H7 (cell line): ENCODE results near the gene ANKH. TPM values are rescaled to one million over a fixed set of nuclear protein-coding genes. Genes with fewer than 3 reads are reported as not detected.

Experiments used
- DNase-seq: peaks from one replicate; pipeline ENCODE4 v3.0.0; 2012
- H3K27me3 ChIP-seq: 2 replicates; pipeline ENCODE4 v1.6.0; 2011; ENCODE audit warnings: mild to moderate bottlenecking, low read length; ENCODE audit not compliant: control insufficient read depth, insufficient read depth
- H3K36me3 ChIP-seq: replicated peaks from 2 replicates; pipeline ENCODE4 v1.5.1; 2011; ENCODE audit warnings: low read length; ENCODE audit not compliant: control insufficient read depth, insufficient read depth
- H3K4me3 ChIP-seq: 2 replicates; pipeline ENCODE4 v1.5.1; 2011; ENCODE audit warnings: low read depth, mild to moderate bottlenecking, control low read depth, low read length, moderate library complexity; ENCODE audit not compliant: insufficient read depth
- total RNA-seq: library from RNA; depleted of rRNA; stranded (reverse); fragments of >200 nt; shearing (Covaris generic); gene quantifications from 2 replicates; pipeline ENCODE4 v1.2.3, GENCODE V29; 2014

ANKH gene
- total RNA-seq, 1 experiment from 2014 or later, result 6.5 TPM

- no peaks in the 10 kb centered on the region for H3K36me3 ChIP-seq
- H3K27me3 ChIP-seq, result no peaks in the 10 kb centered on the region
- no peak overlapping the region for H3K4me3 ChIP-seq
- DNase-seq, result no peak
These were observed 83.6 kb downstream of the ANKH start for GRCh38 chr5:14787801-14788579.

GRCh38 chr5:14783691-14784090 lies 87.9 kb downstream of the ANKH start:
- DNase-seq, result no peak
- H3K4me3 ChIP-seq, result no peak overlapping the region
- H3K27me3 ChIP-seq, result no peaks in the 10 kb centered on the region
- no peaks in the 10 kb centered on the region for H3K36me3 ChIP-seq

- DNase-seq, result no peak
- Histone ChIP-seq H3K27me3 (no peaks in the 10 kb centered on the region), H3K36me3 (no peaks in the 10 kb centered on the region), H3K4me3 (no peak overlapping the region)
These were observed 89.0 kb downstream of the ANKH start for GRCh38 chr5:14782591-14782990.

GRCh38 chr5:14781106-14781505 lies 90.5 kb downstream of the ANKH start:
- DNase-seq, result no peak
- no peaks in the 10 kb centered on the region for H3K27me3 ChIP-seq

GRCh38 chr5:14779975-14780374 lies 91.6 kb downstream of the ANKH start:
- no peak overlapping the region for H3K4me3 ChIP-seq
- H3K36me3 ChIP-seq, result no peaks in the 10 kb centered on the region
- no peak for DNase-seq
- no peaks in the 10 kb centered on the region for H3K27me3 ChIP-seq

More at GRCh38 chr5:14781106-14781505, 90.5 kb downstream of the ANKH start:
- no peaks in the 10 kb centered on the region for H3K36me3 ChIP-seq
- H3K4me3 ChIP-seq, result no peak overlapping the region

GRCh38 chr5:14778792-14779070 lies 92.8 kb downstream of the ANKH start:
- DNase-seq, result peak; percentile 24
- no peaks in the 10 kb centered on the region for H3K27me3 ChIP-seq
- H3K4me3 ChIP-seq, result no peak overlapping the region
- no peaks in the 10 kb centered on the region for H3K36me3 ChIP-seq

GRCh38 chr5:14777932-14778791 lies 93.4 kb downstream of the ANKH start:
- H3K4me3 ChIP-seq, result no peak overlapping the region
- no peak for DNase-seq
- no peaks in the 10 kb centered on the region for H3K27me3 ChIP-seq
- H3K36me3 ChIP-seq, result no peaks in the 10 kb centered on the region

GRCh38 chr5:14777187-14777586 lies 94.4 kb downstream of the ANKH start:
- Histone ChIP-seq H3K4me3 (no peak overlapping the region), H3K27me3 (no peaks in the 10 kb centered on the region), H3K36me3 (no peaks in the 10 kb centered on the region)
- DNase-seq, result no peak

- Histone ChIP-seq H3K36me3 (no peaks in the 10 kb centered on the region), H3K4me3 (no peak overlapping the region), H3K27me3 (no peaks in the 10 kb centered on the region)
- no peak for DNase-seq
These were observed 95.0 kb downstream of the ANKH start for GRCh38 chr5:14776602-14777001.

GRCh38 chr5:14775857-14776256 lies 95.7 kb downstream of the ANKH start:
- no peak for DNase-seq
- Histone ChIP-seq H3K27me3 (no peaks in the 10 kb centered on the region), H3K36me3 (no peaks in the 10 kb centered on the region), H3K4me3 (no peak overlapping the region)

- H3K36me3 ChIP-seq, result no peaks in the 10 kb centered on the region
- DNase-seq, result peak; percentile 60
- no peak overlapping the region for H3K4me3 ChIP-seq
- H3K27me3 ChIP-seq, result no peaks in the 10 kb centered on the region
These were observed 98.0 kb downstream of the ANKH start for GRCh38 chr5:14773588-14773987.

GRCh38 chr5:14771972-14772371 lies 99.6 kb downstream of the ANKH start:
- no peaks in the 10 kb centered on the region for H3K36me3 ChIP-seq
- no peak overlapping the region for H3K4me3 ChIP-seq
- no peaks in the 10 kb centered on the region for H3K27me3 ChIP-seq
- DNase-seq, result no peak

GRCh38 chr5:14771189-14771588 lies 100.4 kb downstream of the ANKH start:
- Histone ChIP-seq H3K36me3 (no peaks in the 10 kb centered on the region), H3K4me3 (no peak overlapping the region), H3K27me3 (no peaks in the 10 kb centered on the region)
- DNase-seq, result no peak

GRCh38 chr5:14768508-14769365 lies 102.8 kb downstream of the ANKH start:
- Histone ChIP-seq H3K36me3 (no peaks in the 10 kb centered on the region), H3K27me3 (no peaks in the 10 kb centered on the region), H3K4me3 (no peak overlapping the region)
- DNase-seq, result no peak
